Smooth muscle cell (in vitro differentiated cells): ENCODE measurements around the gene PDE4D. TPM values are rescaled to one million over a fixed set of nuclear protein-coding genes. Genes with fewer than 3 reads are reported as not detected.
A peak's percentile ranks its signal among the peaks of the same experiment; 100 is the strongest.

Experiments
- DNase-seq: peaks from one replicate; lab custom pipeline; 2025; ENCODE audit not compliant: unreplicated experiment; lab: John Stamatoyannopoulos, UW
- H2AFZ ChIP-seq: fragments of 200-600 bp; sonication (generic); 2 replicates; pipeline ENCODE4 v1.6.0; 2016; ENCODE audit warnings: antibody characterized with exemption, low read depth, mild to moderate bottlenecking
- H3F3A ChIP-seq: fragments of 200-600 bp; sonication (generic); 2 replicates; pipeline ENCODE4 v1.6.0; 2017; ENCODE audit warnings: antibody characterized with exemption, low read depth
- H3K27ac ChIP-seq: fragments of 200-600 bp; sonication (generic); 2 replicates; pipeline ENCODE4 v1.5.1; 2016; ENCODE audit warnings: low read depth, mild to moderate bottlenecking
- H3K27me3 ChIP-seq: fragments of 200-600 bp; sonication (generic); 2 replicates; pipeline ENCODE4 v1.6.1; 2016; ENCODE audit warnings: low read depth, mild to moderate bottlenecking
- H3K36me3 ChIP-seq: fragments of 200-600 bp; sonication (generic); 2 replicates; pipeline ENCODE4 v1.5.1; 2016; ENCODE audit warnings: low read depth
- H3K4me1 ChIP-seq: fragments of 200-600 bp; sonication (generic); 2 replicates; pipeline ENCODE4 v1.5.1; 2016; ENCODE audit warnings: low read depth
- H3K4me2 ChIP-seq: fragments of 200-600 bp; sonication (generic); 2 replicates; pipeline ENCODE4 v1.6.0; 2016; ENCODE audit warnings: mild to moderate bottlenecking
- H3K4me3 ChIP-seq: fragments of 200-600 bp; sonication (generic); 2 replicates; pipeline ENCODE4 v1.5.1; 2016; ENCODE audit warnings: mild to moderate bottlenecking
- H3K79me2 ChIP-seq: fragments of 200-600 bp; sonication (generic); 2 replicates; pipeline ENCODE4 v1.6.0; 2016; ENCODE audit warnings: low read depth, mild to moderate bottlenecking
- H3K9ac ChIP-seq: fragments of 200-600 bp; sonication (generic); 2 replicates; pipeline ENCODE4 v1.6.0; 2016; ENCODE audit warnings: low read depth
- H3K9me3 ChIP-seq: fragments of 200-600 bp; sonication (generic); replicated peaks from 2 replicates; pipeline ENCODE4 v1.5.1; 2016; ENCODE audit warnings: low read depth
- H4K20me1 ChIP-seq: fragments of 200-600 bp; sonication (generic); 2 replicates; pipeline ENCODE4 v1.6.0; 2016; ENCODE audit warnings: low read depth
- WGBS: methylation state at CpG from one replicate; pipeline ENCODE4 v1.1.7; 2016; ENCODE audit warnings: low lambda C conversion rate; 5-methylcytosine and 5-hydroxymethylcytosine counted together
- polyA plus RNA-seq: library from polyadenylated mRNA; unstranded; fragments of >200 nt; fragmentation: Nextera tagmentation; extraction: Ambion mirVana; gene quantifications from 2 replicates; pipeline ENCODE4 v1.2.1, GENCODE V29; 2016
- total RNA-seq: library from RNA; depleted of rRNA; stranded (reverse); fragments of >200 nt; gene quantifications from 2 replicates; pipeline ENCODE4 v1.2.3, GENCODE V29; 2014
- TF ChIP-seq, protein P1 (sequence below): fragments of 200-600 bp; sonication (generic); IDR thresholded peaks from 2 replicates; pipeline ENCODE4 v1.5.1; 2017; ENCODE audit warnings: borderline replicate concordance, mild to moderate bottlenecking, antibody characterized with exemption; ENCODE audit not compliant: insufficient read depth, poor library complexity, severe bottlenecking

Gene PDE4D
- total and polyA plus RNA-seq, 2 experiments from 2014 or later: 16.4 to 61.0 TPM

DNA sequence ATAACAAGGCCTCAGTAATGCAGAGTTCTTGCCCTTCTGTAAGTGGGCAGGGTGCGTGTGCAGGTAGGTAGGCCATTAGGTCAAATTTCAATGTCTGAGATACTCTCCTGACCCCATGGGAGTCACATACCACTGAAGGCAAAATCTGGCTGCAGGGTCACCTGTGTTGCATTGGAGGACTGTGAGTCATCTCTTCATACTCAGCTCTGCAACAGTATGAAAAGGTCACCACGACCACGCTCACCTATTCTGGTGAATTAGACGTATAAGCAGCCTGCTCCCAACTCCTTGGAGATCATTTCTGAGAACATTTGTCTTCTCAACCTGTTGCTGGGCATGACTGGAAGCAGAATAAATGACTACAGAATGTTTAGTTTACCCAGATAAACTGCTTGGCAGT lies 599.8 kb downstream of the PDE4D start:
- Histone ChIP-seq H3K36me3 (no peaks in the 10 kb centered on the region), H3K9ac (no peak overlapping the region), H4K20me1 (peaks cover 3% of the 10 kb centered on the region), H3K27ac (no peak overlapping the region), H3K79me2 (no peaks in the 10 kb centered on the region), H2AFZ (no peak overlapping the region), H3K27me3 (no peaks in the 10 kb centered on the region), H3K4me1 (peaks cover 5% of the 10 kb centered on the region), H3K4me3 (no peak overlapping the region), H3K9me3 (no peaks in the 10 kb centered on the region), H3F3A (no peaks in the 10 kb centered on the region), H3K4me2 (no peak overlapping the region)
- TF ChIP-seq, protein P1, sequence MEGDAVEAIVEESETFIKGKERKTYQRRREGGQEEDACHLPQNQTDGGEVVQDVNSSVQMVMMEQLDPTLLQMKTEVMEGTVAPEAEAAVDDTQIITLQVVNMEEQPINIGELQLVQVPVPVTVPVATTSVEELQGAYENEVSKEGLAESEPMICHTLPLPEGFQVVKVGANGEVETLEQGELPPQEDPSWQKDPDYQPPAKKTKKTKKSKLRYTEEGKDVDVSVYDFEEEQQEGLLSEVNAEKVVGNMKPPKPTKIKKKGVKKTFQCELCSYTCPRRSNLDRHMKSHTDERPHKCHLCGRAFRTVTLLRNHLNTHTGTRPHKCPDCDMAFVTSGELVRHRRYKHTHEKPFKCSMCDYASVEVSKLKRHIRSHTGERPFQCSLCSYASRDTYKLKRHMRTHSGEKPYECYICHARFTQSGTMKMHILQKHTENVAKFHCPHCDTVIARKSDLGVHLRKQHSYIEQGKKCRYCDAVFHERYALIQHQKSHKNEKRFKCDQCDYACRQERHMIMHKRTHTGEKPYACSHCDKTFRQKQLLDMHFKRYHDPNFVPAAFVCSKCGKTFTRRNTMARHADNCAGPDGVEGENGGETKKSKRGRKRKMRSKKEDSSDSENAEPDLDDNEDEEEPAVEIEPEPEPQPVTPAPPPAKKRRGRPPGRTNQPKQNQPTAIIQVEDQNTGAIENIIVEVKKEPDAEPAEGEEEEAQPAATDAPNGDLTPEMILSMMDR: no peak
- 81% methylated on average over 4 of the region's 4 CpGs for WGBS
- DNase-seq: no peak

DNA sequence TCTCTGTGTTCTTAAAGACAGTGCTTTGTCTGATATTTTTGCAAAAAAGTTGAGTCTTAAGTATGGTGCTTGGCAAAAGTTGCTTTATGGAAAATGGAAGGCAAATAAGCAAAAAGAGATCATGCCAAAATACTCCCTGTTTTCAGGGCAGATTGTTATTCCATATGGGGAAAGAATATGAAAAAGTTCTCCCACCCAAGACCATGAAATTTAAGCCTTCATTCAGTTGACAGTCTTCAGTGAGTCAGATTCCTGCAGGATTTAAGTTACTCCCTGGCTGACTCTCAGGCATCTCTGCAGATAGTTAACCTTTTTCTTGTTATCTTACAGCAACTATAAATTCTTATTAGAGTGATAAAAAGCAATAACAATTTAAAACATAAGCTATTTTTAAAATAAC lies 601.6 kb downstream of the PDE4D start:
- TF ChIP-seq, protein P1: no peak
- no peaks in the 10 kb centered on the region for H3K27me3 ChIP-seq
- peak overlapping the region; percentile 2 for H3K4me2 ChIP-seq
- H3K4me3 ChIP-seq: no peak overlapping the region
- H3K9ac ChIP-seq: no peak overlapping the region
- H4K20me1 ChIP-seq: peaks cover 6% of the 10 kb centered on the region
- no peaks in the 10 kb centered on the region for H3K36me3 ChIP-seq
- H2AFZ ChIP-seq: no peak overlapping the region
- DNase-seq: no peak
- H3K79me2 ChIP-seq: no peaks in the 10 kb centered on the region
- H3F3A ChIP-seq: no peaks in the 10 kb centered on the region
- peaks cover 5% of the 10 kb centered on the region for H3K4me1 ChIP-seq
- H3K9me3 ChIP-seq: no peaks in the 10 kb centered on the region
- no peak overlapping the region for H3K27ac ChIP-seq

- Histone ChIP-seq H4K20me1 (peaks cover 11% of the 10 kb centered on the region), H3K27me3 (no peaks in the 10 kb centered on the region), H3K9ac (no peak overlapping the region), H2AFZ (no peak overlapping the region), H3K79me2 (no peaks in the 10 kb centered on the region), H3K4me2 (no peak overlapping the region), H3K27ac (peak overlapping the region; percentile 41), H3F3A (no peaks in the 10 kb centered on the region), H3K4me1 (peaks cover 5% of the 10 kb centered on the region), H3K9me3 (no peaks in the 10 kb centered on the region), H3K36me3 (no peaks in the 10 kb centered on the region), H3K4me3 (no peak overlapping the region)
- DNase-seq: no peak
- TF ChIP-seq, protein P1: no peak
- 39% methylated on average over 2 of the region's 2 CpGs for WGBS
Observed at GRCh38 chr5:59287884-59288283, 605.6 kb downstream of the PDE4D start.

- Histone ChIP-seq H3K27me3 (no peaks in the 10 kb centered on the region), H4K20me1 (peaks cover 11% of the 10 kb centered on the region), H3K9me3 (no peaks in the 10 kb centered on the region), H3F3A (no peaks in the 10 kb centered on the region), H3K79me2 (no peaks in the 10 kb centered on the region), H2AFZ (no peak overlapping the region), H3K4me1 (peaks cover 5% of the 10 kb centered on the region), H3K9ac (no peak overlapping the region), H3K4me2 (no peak overlapping the region), H3K36me3 (no peaks in the 10 kb centered on the region), H3K27ac (peak overlapping the region; percentile 41), H3K4me3 (no peak overlapping the region)
- TF ChIP-seq, protein P1: no peak
- 84% methylated on average over 3 of the region's 3 CpGs for WGBS
- DNase-seq: no peak
Observed at GRCh38 chr5:59287361-59287760, 606.2 kb downstream of the PDE4D start.
